HFF-Myc (cell line): ENCODE measurements around the gene SLC12A7.
A peak's percentile ranks its signal among the peaks of the same experiment; 100 is the strongest.

Experiments
- DNase-seq: peaks from one replicate; pipeline ENCODE4 v3.0.0-alpha.2; 2011; ENCODE audit warnings: low read depth; ENCODE audit errors: extremely low read depth
- H3K4me3 ChIP-seq: replicated peaks from 2 replicates; pipeline ENCODE4 v1.5.1; 2011; ENCODE audit warnings: low read depth, mild to moderate bottlenecking, control low read depth, low read length
- TF ChIP-seq, protein P1 (sequence below): IDR thresholded peaks from 2 replicates; pipeline ENCODE4 v1.5.1; 2012; ENCODE audit warnings: mild to moderate bottlenecking, low read depth, low read length, control low read depth; ENCODE audit errors: missing control alignments

Gene SLC12A7

DNA sequence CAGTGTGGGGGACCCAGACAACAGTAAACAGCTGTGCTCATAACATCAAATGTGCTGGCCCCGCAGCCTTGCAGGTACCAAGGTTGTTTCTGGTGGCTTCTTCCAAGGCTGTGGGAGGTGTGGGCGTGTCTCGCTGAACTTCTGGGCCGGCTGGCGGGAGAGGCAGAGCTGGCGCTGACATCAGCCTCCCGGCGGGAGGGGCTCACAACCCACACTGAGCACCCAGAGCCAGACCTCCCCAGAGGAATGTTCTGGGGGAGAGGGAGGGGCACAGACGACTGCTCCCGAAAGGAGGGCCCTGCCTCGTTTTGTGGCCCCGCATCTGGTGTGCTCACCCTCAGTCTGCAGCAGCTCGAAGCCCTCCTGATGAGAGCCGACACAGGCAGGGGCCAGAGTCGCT is 6.9 kb upstream of the SLC12A7 start:
- TF ChIP-seq, protein P1, sequence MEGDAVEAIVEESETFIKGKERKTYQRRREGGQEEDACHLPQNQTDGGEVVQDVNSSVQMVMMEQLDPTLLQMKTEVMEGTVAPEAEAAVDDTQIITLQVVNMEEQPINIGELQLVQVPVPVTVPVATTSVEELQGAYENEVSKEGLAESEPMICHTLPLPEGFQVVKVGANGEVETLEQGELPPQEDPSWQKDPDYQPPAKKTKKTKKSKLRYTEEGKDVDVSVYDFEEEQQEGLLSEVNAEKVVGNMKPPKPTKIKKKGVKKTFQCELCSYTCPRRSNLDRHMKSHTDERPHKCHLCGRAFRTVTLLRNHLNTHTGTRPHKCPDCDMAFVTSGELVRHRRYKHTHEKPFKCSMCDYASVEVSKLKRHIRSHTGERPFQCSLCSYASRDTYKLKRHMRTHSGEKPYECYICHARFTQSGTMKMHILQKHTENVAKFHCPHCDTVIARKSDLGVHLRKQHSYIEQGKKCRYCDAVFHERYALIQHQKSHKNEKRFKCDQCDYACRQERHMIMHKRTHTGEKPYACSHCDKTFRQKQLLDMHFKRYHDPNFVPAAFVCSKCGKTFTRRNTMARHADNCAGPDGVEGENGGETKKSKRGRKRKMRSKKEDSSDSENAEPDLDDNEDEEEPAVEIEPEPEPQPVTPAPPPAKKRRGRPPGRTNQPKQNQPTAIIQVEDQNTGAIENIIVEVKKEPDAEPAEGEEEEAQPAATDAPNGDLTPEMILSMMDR: no peak
- DNase-seq: no peak
- no peak overlapping the region for H3K4me3 ChIP-seq

DNA sequence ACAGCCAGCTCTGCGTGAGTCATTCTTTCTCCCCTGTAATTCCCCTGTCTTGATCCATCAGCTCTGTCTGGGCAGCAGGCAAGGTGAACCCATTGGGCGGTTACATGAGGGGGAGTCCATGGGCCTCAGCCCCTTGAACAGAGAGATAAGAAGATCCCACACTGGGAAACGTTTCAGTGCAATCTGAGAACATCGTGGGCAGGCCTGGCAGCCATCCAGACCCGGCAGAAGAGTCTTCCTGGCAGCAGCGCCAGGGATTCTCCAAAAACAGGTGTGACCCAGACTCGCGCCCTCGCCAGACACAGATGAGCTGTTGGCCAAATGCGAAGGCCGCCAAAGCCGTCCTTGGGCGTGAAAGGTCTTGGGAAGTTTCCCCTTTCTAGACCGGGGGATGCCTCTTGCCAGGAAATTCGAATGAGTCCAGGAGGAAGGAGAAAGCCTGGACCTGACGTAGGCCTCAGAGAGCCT is 6.4 kb upstream of the SLC12A7 start:
- peak; percentile 17 for DNase-seq
- H3K4me3 ChIP-seq: no peak overlapping the region
- TF ChIP-seq, protein P1: no peak

DNA sequence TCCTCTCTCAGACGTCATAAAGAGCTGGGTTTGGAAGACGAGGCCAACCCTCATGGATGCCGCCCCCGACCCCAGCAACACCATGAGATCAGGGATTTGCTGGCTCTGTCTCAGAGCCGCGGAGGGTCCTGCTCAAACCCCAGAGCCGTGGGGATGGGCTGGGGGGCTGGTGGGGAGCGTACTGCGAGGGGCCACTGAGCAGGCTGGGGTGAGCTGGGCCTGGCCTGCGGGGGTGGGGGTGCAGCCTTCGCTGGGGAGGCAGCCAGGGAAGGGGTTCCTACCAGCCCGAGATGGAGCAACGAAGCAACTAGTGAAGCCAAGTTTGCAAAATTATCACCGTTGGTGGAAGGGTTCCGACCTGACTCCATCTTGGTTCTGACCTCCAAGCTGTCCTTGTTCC is 5.1 kb upstream of the SLC12A7 start:
- no peak overlapping the region for H3K4me3 ChIP-seq
- TF ChIP-seq, protein P1: no peak
- no peak for DNase-seq

DNA sequence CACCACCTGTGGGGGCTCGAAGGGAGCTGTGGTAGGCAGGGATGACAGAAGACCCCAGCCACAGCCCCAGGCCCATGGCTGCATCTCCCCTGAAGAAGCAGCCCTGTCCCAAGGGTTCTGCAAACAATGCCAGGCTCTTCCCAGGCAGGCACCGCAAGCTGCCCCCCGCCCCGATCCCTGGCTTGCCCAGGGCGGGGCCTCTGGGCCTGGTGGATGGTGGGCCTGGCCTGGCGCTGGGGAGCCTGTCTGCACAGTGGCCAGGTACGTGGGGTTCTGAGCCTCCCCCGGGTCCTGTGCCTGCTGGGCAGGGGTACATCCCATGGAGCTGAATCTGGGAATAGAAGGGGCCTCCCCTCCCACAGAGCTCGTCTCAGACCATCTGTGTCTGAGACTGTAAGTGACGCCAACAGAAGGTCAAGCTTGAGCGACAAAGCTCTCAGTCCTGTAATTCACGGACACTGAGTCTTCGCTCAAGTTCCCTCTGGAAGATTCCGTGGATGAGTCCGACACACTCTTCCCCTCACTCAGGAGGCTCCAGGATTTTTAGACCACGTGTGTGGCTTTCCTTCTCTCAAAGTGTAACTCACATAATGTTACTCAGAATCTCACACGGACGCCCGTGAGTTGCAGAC is 4.4 kb upstream of the SLC12A7 start:
- no peak for DNase-seq
- TF ChIP-seq, protein P1: no peak
- H3K4me3 ChIP-seq: no peak overlapping the region

DNA sequence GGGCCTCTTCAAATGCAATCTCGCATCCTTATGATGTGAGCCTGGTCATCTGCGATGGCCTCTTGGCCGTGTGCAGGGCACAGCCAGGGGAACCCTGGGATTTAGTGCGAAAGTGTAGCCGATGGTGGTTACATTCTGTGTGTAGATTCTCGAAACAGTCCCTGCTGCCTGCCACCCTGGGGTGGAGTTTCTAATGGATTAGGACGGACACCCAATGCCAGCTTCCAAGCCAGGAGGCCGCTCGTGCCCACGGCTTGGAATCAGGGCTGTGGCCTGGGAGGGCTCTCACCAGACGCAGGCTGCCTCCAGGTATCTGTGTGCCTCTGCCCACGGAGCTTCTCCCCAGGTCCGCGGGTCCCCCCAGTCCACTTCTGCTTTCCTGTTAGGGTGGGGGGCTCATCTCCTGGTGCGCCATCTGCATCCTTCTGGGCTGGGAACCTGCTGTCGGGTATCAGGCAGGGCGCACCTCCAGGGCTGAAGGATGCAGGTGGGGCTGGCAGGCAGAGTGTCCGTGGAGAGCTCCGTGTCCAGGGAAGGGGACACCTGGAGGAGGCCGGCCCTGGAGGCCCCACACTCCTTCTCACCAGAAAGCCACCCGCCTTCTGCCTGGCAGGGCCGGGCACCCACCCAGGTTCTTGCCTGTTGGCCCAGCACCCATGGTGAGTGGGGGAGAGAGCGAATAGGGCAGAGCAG is 3.4 kb upstream of the SLC12A7 start:
- no peak overlapping the region for H3K4me3 ChIP-seq
- no peak for DNase-seq
- TF ChIP-seq, protein P1: no peak

DNA sequence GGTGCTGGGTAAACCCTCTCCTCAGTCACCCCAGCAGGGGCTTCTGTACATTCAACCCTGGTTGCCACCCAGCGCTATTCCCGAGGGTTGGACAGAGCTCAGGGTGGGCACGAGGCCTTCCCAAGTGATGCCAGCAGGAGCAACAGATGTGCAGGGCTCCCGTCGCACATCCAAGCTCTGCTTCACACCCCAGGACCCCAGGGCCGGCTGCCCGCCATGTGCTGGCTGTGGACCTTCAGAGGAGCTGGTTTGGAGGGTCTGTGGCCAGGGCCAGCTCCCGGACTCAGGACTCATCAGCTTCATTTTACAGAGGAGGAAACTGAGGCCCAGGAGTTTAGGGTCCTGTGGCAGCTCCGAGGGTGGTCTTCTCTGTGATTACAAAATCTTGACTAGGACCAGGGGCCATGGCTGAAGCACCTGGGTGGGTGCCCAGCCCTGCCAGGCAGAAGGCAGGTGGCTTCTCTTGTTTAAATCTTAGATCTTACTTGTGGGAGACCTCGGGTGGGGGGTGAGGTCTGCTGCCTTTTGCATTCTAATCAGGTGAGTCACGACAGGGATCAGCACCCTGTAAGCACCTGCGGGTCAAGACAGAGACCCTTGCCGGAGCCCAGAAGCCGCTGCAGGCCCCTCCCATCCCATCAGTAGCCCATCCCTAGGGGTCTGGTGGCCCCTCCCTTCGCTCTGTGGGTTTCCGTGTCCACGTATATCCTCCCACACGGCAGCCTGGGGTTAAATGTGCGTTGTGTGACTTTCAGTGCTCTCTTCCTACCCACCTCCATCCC is 2.1 kb upstream of the SLC12A7 start:
- TF ChIP-seq, protein P1: no peak

More for the DNA sequence above, 2.1 kb upstream of the SLC12A7 start:
- no peak overlapping the region for H3K4me3 ChIP-seq
- DNase-seq: no peak
